Suprapubic skin (tissue), 3 donors: ENCODE measurements around the gene ARMC8.

Experiments used
- CTCF ChIP-seq, 2 donors: fragments of 200-600 bp in 1 of 2; fragments of 450-650 bp in 1 of 2; sonication (generic) in 1 of 2; IDR thresholded peaks; one replicate each; pipeline ENCODE4 v1.5.1; 2016 to 2019; ENCODE audit warnings: antibody characterized with exemption in 2 of 2, mild to moderate bottlenecking in 1 of 2, moderate library complexity in 1 of 2
- EP300 ChIP-seq: sonication (generic); formaldehyde crosslinking; IDR thresholded peaks from one replicate; pipeline ENCODE4 v1.6.1; 2017; ENCODE audit warnings: antibody characterized with exemption
- POLR2A ChIP-seq, 2 donors: fragments of 450-650 bp; IDR thresholded peaks; one replicate each; pipeline ENCODE4 v1.6.1; 2017; ENCODE audit warnings: antibody characterized with exemption in 2 of 2, mild to moderate bottlenecking in 2 of 2, moderate library complexity in 2 of 2

- TF ChIP-seq CTCF (IDR thresholded peaks at IDR 0.05) = no peak
- TF ChIP-seq EP300 = no peak
- TF ChIP-seq POLR2A (IDR thresholded peaks at IDR 0.05) = no peak
These were observed 16.0 kb downstream of the ARMC8 start for GRCh38 chr3:138202945-138203701.
